Body of pancreas (tissue), 4 donors: ENCODE data around the gene WNT9A. TPM values are rescaled to one million over a fixed set of nuclear protein-coding genes. Genes with fewer than 3 reads are reported as not detected.
A peak's percentile ranks its signal among the peaks of the same experiment; 100 is the strongest.

Experiments
- ATAC-seq: fragments of 150-250 bp; one replicate; pipeline ENCODE4 v1.9.1; 2016
- DNase-seq, 4 donors: peaks; one replicate each; pipeline ENCODE4 v3.0.0-alpha.2; 2019
- H3K27ac ChIP-seq, 4 donors: fragments of 200-600 bp; sonication (generic); 1 replicate in 3 of 4; 2 replicates in 1 of 4; pipeline versions ENCODE4 v1.5.1 to v1.6.1; 2016 to 2019; ENCODE audit warnings: mild to moderate bottlenecking in 1 of 4, mixed read lengths in 1 of 4, moderate library complexity in 1 of 4
- H3K27me3 ChIP-seq, 2 donors: fragments of 200-600 bp; sonication (generic); one replicate each; pipeline ENCODE4 v1.6.0; 2016; ENCODE audit warnings: mild to moderate bottlenecking in 1 of 2
- H3K36me3 ChIP-seq, 2 donors: fragments of 200-600 bp; sonication (generic); replicated peaks in 1 of 2; 2 replicates each; pipeline ENCODE4 v1.5.1; 2016; ENCODE audit warnings: low read depth in 2 of 2; ENCODE audit not compliant: insufficient read depth in 1 of 2
- H3K4me1 ChIP-seq: fragments of 200-600 bp; sonication (generic); one replicate; pipeline ENCODE4 v1.6.0; 2016
- H3K4me3 ChIP-seq, 2 donors: fragments of 200-600 bp; sonication (generic); 1 replicate in 1 of 2; 2 replicates in 1 of 2; pipeline ENCODE4 v1.5.1; 2016 to 2019
- H3K9me3 ChIP-seq, 3 donors: fragments of 200-600 bp; sonication (generic); 1 replicate in 2 of 3; 2 replicates in 1 of 3; pipeline ENCODE4 v1.5.1; 2016
- CTCF ChIP-seq, 7 experiments: fragments of 450-650 bp in 4 of 7; fragments of 200-600 bp in 3 of 7; sonication (generic) in 3 of 7; IDR thresholded peaks; one replicate each; pipeline ENCODE4 v1.5.1; 2016 to 2019; ENCODE audit warnings: antibody characterized with exemption in 7 of 7
- POLR2A ChIP-seq, 3 donors: fragments of 450-650 bp; IDR thresholded peaks; one replicate each; pipeline ENCODE4 v1.6.1; 2016; ENCODE audit warnings: antibody characterized with exemption in 3 of 3, mild to moderate bottlenecking in 2 of 3
- whole genome bisulfite sequencing, 2 donors: methylation state at CpG; one replicate each; pipeline ENCODE4 v1.1.5; 2017; 5-methylcytosine and 5-hydroxymethylcytosine counted together
- intact Hi-C: fragments of 100-400 bp; cut with DNase I; formaldehyde crosslinking; loops from one replicate; pipeline ENCODE4 v1.15.1; 2023
- microRNA-seq, 2 donors: library from miRNA; unstranded; fragments of <30 nt; microRNA quantifications; one replicate each; pipeline ENCODE4, GENCODE V29; 2016; ENCODE audit warnings: borderline number of aligned reads in 2 of 2, borderline replicate concordance in 2 of 2
- small RNA-seq: library from RNA; depleted of rRNA; stranded (forward); fragments of <200 nt; gene quantifications from one replicate; pipeline ENCODE3, GENCODE V24; 2016
- total RNA-seq, 2 donors: library from RNA; depleted of rRNA; stranded (reverse); fragments of >200 nt; gene quantifications; one replicate each; pipeline ENCODE4 v1.1.0, GENCODE V29; 2016

WNT9A gene
- total RNA-seq, 2 donors from 2014 or later = 0.66 to 2.1 TPM

GRCh38 chr1:227869279-227869842, 78.4 kb downstream of the WNT9A start:
- Histone ChIP-seq H3K4me1 (no peaks in the 10 kb centered on the region), H3K27me3 (no peaks in the 10 kb centered on the region), H3K36me3 (no peaks in the 10 kb centered on the region), H3K4me3 (no peak overlapping the region), H3K27ac (no peak overlapping the region), H3K9me3 (no peaks in the 10 kb centered on the region)
- intact Hi-C loops = no loop called here
- ATAC-seq (no peak), DNase-seq (no peak)
- 45 to 62% methylated on average over 3 to 5 of the region's 5 CpGs for WGBS, 2 donors
- TF ChIP-seq CTCF (IDR thresholded peaks at IDR 0.05) = no peak
- TF ChIP-seq POLR2A (IDR thresholded peaks at IDR 0.05) = no peak

Small RNA genes within 50 kb of the gene (microRNA-seq; reads per million reads assigned to microRNA genes)
- gene MIR5008 = 0 to 0.45 reads per million in 2 donors

Small RNA genes within 50 kb of the gene (small RNA-seq; reads per million reads assigned to genes)
- gene MIR5008 (1.3 reads per million, percentile 54 among the genes with 10 or more reads in this experiment), gene SEPT14P17 (not detected)

Other genes starting within 250 kb of the WNT9A start
- gene JMJD4, start 212.6 kb downstream of the WNT9A start, total RNA-seq = 10 to 100 TPM; 13.2 to 15.3 TPM
- 10 to 100 TPM; 35.5 to 49.4 TPM for gene SNAP47, start 212.5 kb downstream of the WNT9A start, total RNA-seq
- gene PRSS38, start 132.3 kb downstream of the WNT9A start, total RNA-seq = not detected
- gene WNT3A, start 59.1 kb upstream of the WNT9A start, total RNA-seq = not detected
- gene ARF1, start 134.8 kb upstream of the WNT9A start, total RNA-seq = 100 to 1,000 TPM; 158 to 203 TPM
- gene C1orf35, start 155.4 kb upstream of the WNT9A start, total RNA-seq = 10 to 100 TPM; 10.9 to 71.2 TPM
- 10 to 100 TPM; 65.9 to 68.7 TPM for gene MRPL55, start 161.4 kb upstream of the WNT9A start, total RNA-seq
- gene GUK1, start 192.3 kb upstream of the WNT9A start, total RNA-seq = 100 to 1,000 TPM; 210 to 216 TPM
- 1 to 10 TPM in 1 of 2 donors, under 1 TPM in 1; 0.33 to 1.6 TPM for gene GJC2, start 202.0 kb upstream of the WNT9A start, total RNA-seq
- 10 to 100 TPM in 1 of 2 donors, 1 to 10 TPM in 1; 4.7 to 13.5 TPM for gene IBA57, start 217.9 kb upstream of the WNT9A start, total RNA-seq